ENCODE measurements around the gene SNX5. TPM values are rescaled to one million over a fixed set of nuclear protein-coding genes. Genes with fewer than 3 reads are reported as not detected.

SNX5 gene
- total RNA-seq (10 to 100 TPM; 56.9 to 68.2 TPM), polyA plus RNA-seq (10 to 100 TPM; 38.8 to 58.6 (median 44.4) TPM), total RNA-seq (30.0 to 217 (median 58.7) reads per million in 6 experiments)

GRCh38 chr20:17968366-17969277, at the start of gene SNX5, which contains the start of gene MGME1:
TSS of gene SNX5 (minus strand) at chr20:17968794. CDS start at chr20:17968425, 369 bp downstream.
TSS of gene MGME1 (plus strand) at chr20:17969018. CDS start at chr20:17969860, 842 bp downstream.
- H3K27me3 Mint-ChIP-seq: no peaks in the 10 kb centered on the region
- peaks cover 30 to 82% (median 75%) of the 10 kb centered on the region in 4 donors for H3K4me1 Mint-ChIP-seq
- peak within 1 kb of the TSS; percentile 93 to 99 (median 98) for H3K27ac Mint-ChIP-seq
- peak within 1 kb of the TSS; percentile 86 to 97 (median 94) for H3K4me3 Mint-ChIP-seq
- POLR2A ChIA-PET: interaction anchor here (0.6 to 4.1 kb wide), 16 partner anchors 10 to 539 kb away, joined by 3 to 25 read pairs (median 4); partner anchors contain the start of genes KAT14, PET117, RRBP1 and SEC23B
- H3K9me3 Mint-ChIP-seq: no peaks in the 10 kb centered on the region
- ATAC-seq (peak; percentile 90 to 93), DNase-seq (peak; percentile 92 to 100 (median 98))
- H3K36me3 Mint-ChIP-seq: peaks cover 0 to 13% (median 0%) of the 10 kb centered on the region in 3 donors

GRCh38 chr20:18018100-18018499, 49.5 kb upstream of the SNX5 start:
- POLR2A ChIA-PET: no interaction called here
- H3K9me3 Mint-ChIP-seq: no peaks in the 10 kb centered on the region
- no peak overlapping the region for H3K27ac Mint-ChIP-seq
- DNase-seq (no peak), ATAC-seq (no peak)
- H3K27me3 Mint-ChIP-seq: peaks cover 0 to 9% (median 1%) of the 10 kb centered on the region in 5 donors
- peaks cover 0 to 1% (median 0%) of the 10 kb centered on the region in 4 donors for H3K4me1 Mint-ChIP-seq
- no peaks in the 10 kb centered on the region for H3K36me3 Mint-ChIP-seq
- H3K4me3 Mint-ChIP-seq: no peak overlapping the region

GRCh38 chr20:18016772-18017171, 48.2 kb upstream of the SNX5 start:
- POLR2A ChIA-PET: no interaction called here
- ATAC-seq: no peak
- H3K4me3 Mint-ChIP-seq: no peak overlapping the region
- H3K27me3 Mint-ChIP-seq: peaks cover 0 to 9% (median 1%) of the 10 kb centered on the region in 5 donors
- H3K27ac Mint-ChIP-seq: no peak overlapping the region
- H3K4me1 Mint-ChIP-seq: peaks cover 0 to 1% (median 0%) of the 10 kb centered on the region in 4 donors
- DNase-seq: no peak
- no peaks in the 10 kb centered on the region for H3K36me3 Mint-ChIP-seq
- no peaks in the 10 kb centered on the region for H3K9me3 Mint-ChIP-seq

GRCh38 chr20:18014411-18014810, 45.8 kb upstream of the SNX5 start:
- POLR2A ChIA-PET: no interaction called here
- H3K27ac Mint-ChIP-seq: no peak overlapping the region
- peaks cover 0 to 1% (median 0%) of the 10 kb centered on the region in 4 donors for H3K4me1 Mint-ChIP-seq
- DNase-seq (no peak), ATAC-seq (no peak)
- peaks cover 0 to 12% (median 1%) of the 10 kb centered on the region in 5 donors for H3K27me3 Mint-ChIP-seq
- H3K4me3 Mint-ChIP-seq: no peak overlapping the region
- no peaks in the 10 kb centered on the region for H3K36me3 Mint-ChIP-seq
- H3K9me3 Mint-ChIP-seq: no peaks in the 10 kb centered on the region

GRCh38 chr20:18012901-18013300, 44.3 kb upstream of the SNX5 start:
- no peaks in the 10 kb centered on the region for H3K36me3 Mint-ChIP-seq
- no peak overlapping the region for H3K27ac Mint-ChIP-seq
- no peaks in the 10 kb centered on the region for H3K9me3 Mint-ChIP-seq
- no peak for ATAC-seq
- peaks cover 0 to 7% (median 0%) of the 10 kb centered on the region in 5 donors for H3K27me3 Mint-ChIP-seq
- POLR2A ChIA-PET: no interaction called here
- H3K4me3 Mint-ChIP-seq: no peak overlapping the region
- H3K4me1 Mint-ChIP-seq: no peaks in the 10 kb centered on the region
- DNase-seq: no peak

GRCh38 chr20:18011951-18012645, 43.5 kb upstream of the SNX5 start:
- Mint-ChIP-seq H3K4me3 (no peak overlapping the region), H3K27me3 (peaks cover 0 to 7% (median 0%) of the 10 kb centered on the region in 5 donors), H3K27ac (no peak overlapping the region), H3K9me3 (no peaks in the 10 kb centered on the region), H3K4me1 (no peaks in the 10 kb centered on the region), H3K36me3 (no peaks in the 10 kb centered on the region)
- no peak for ATAC-seq
- DNase-seq: no peak
- POLR2A ChIA-PET: no interaction called here

- H3K36me3 Mint-ChIP-seq: no peaks in the 10 kb centered on the region
- H3K9me3 Mint-ChIP-seq: no peaks in the 10 kb centered on the region
- H3K4me3 Mint-ChIP-seq: no peak overlapping the region
- POLR2A ChIA-PET: no interaction called here
- H3K27ac Mint-ChIP-seq: peak overlapping the region in 1 of 10 donors; percentile 57
- peaks cover 0 to 7% (median 0%) of the 10 kb centered on the region in 5 donors for H3K27me3 Mint-ChIP-seq
- DNase-seq (no peak), ATAC-seq (no peak)
- no peaks in the 10 kb centered on the region for H3K4me1 Mint-ChIP-seq
Measured at GRCh38 chr20:18011482-18011881, 42.9 kb upstream of the SNX5 start.

- Mint-ChIP-seq H3K27ac (no peak overlapping the region), H3K4me3 (no peak overlapping the region)
Measured at GRCh38 chr20:18009116-18009515, 40.5 kb upstream of the SNX5 start.

GRCh38 chr20:18007534-18008292, 39.1 kb upstream of the SNX5 start:
- POLR2A ChIA-PET: no interaction called here
- peak overlapping the region in 1 of 10 donors; percentile 80 for H3K27ac Mint-ChIP-seq
- H3K36me3 Mint-ChIP-seq: no peaks in the 10 kb centered on the region
- DNase-seq (no peak), ATAC-seq (no peak)
- H3K27me3 Mint-ChIP-seq: peaks cover 0 to 7% (median 0%) of the 10 kb centered on the region in 5 donors
- H3K4me1 Mint-ChIP-seq: peaks cover 0 to 17% (median 0%) of the 10 kb centered on the region in 4 donors
- no peaks in the 10 kb centered on the region for H3K9me3 Mint-ChIP-seq
- no peak overlapping the region for H3K4me3 Mint-ChIP-seq

More at GRCh38 chr20:18009116-18009515, 40.5 kb upstream of the SNX5 start:
- H3K9me3 Mint-ChIP-seq: no peaks in the 10 kb centered on the region
- ATAC-seq (no peak), DNase-seq (no peak)
- peaks cover 0 to 7% (median 0%) of the 10 kb centered on the region in 5 donors for H3K27me3 Mint-ChIP-seq
- H3K36me3 Mint-ChIP-seq: no peaks in the 10 kb centered on the region
- peaks cover 0 to 9% (median 0%) of the 10 kb centered on the region in 4 donors for H3K4me1 Mint-ChIP-seq
- POLR2A ChIA-PET: no interaction called here

- POLR2A ChIA-PET: no interaction called here
- Mint-ChIP-seq H3K4me1 (peaks cover 0 to 17% (median 0%) of the 10 kb centered on the region in 4 donors), H3K27ac (no peak overlapping the region), H3K4me3 (no peak overlapping the region), H3K9me3 (no peaks in the 10 kb centered on the region), H3K36me3 (no peaks in the 10 kb centered on the region), H3K27me3 (peaks cover 0 to 3% (median 0%) of the 10 kb centered on the region in 5 donors)
- ATAC-seq (no peak), DNase-seq (no peak)
Measured at GRCh38 chr20:18006684-18007083, 38.1 kb upstream of the SNX5 start.

GRCh38 chr20:18005990-18006364, 37.4 kb upstream of the SNX5 start:
- no peak for ATAC-seq
- no peaks in the 10 kb centered on the region for H3K36me3 Mint-ChIP-seq
- H3K27ac Mint-ChIP-seq: no peak overlapping the region
- H3K4me3 Mint-ChIP-seq: no peak overlapping the region
- POLR2A ChIA-PET: no interaction called here
- H3K27me3 Mint-ChIP-seq: peaks cover 0 to under 1% (median 0%) of the 10 kb centered on the region in 5 donors
- H3K4me1 Mint-ChIP-seq: peaks cover 0 to 17% (median 0%) of the 10 kb centered on the region in 4 donors
- no peak for DNase-seq
- H3K9me3 Mint-ChIP-seq: no peaks in the 10 kb centered on the region
